Measurements from ENCODE around the gene DNAH14. TPM values are rescaled to one million over a fixed set of nuclear protein-coding genes. Genes with fewer than 3 reads are reported as not detected.
"Not testable (repeated sequence)": the region's sequence is repeated elsewhere in the genome, so short reads cannot be mapped to it uniquely, and the experiment has no call there.

Gene DNAH14
- total RNA-seq, 2 experiments from 2014 or later: 1.8 to 2.3 TPM

GRCh38 chr1:224883091-224883490 lies 46.4 kb upstream of the DNAH14 start:
- Mint-ChIP-seq H3K27ac (no peak overlapping the region), H3K4me3 (no peak overlapping the region), H3K36me3 (ENCODE audit: low read depth) (no peaks in the 10 kb centered on the region), H3K9me3 (peaks cover 3% of the 10 kb centered on the region), H3K4me1 (ENCODE audit: low read depth) (no peaks in the 10 kb centered on the region), H3K27me3 (peaks cover 6% of the 10 kb centered on the region)
- ChIA-PET CTCF (no interaction called here), POLR2A (no interaction called here)
- no peak for DNase-seq
- TF ChIP-seq, protein P1, sequence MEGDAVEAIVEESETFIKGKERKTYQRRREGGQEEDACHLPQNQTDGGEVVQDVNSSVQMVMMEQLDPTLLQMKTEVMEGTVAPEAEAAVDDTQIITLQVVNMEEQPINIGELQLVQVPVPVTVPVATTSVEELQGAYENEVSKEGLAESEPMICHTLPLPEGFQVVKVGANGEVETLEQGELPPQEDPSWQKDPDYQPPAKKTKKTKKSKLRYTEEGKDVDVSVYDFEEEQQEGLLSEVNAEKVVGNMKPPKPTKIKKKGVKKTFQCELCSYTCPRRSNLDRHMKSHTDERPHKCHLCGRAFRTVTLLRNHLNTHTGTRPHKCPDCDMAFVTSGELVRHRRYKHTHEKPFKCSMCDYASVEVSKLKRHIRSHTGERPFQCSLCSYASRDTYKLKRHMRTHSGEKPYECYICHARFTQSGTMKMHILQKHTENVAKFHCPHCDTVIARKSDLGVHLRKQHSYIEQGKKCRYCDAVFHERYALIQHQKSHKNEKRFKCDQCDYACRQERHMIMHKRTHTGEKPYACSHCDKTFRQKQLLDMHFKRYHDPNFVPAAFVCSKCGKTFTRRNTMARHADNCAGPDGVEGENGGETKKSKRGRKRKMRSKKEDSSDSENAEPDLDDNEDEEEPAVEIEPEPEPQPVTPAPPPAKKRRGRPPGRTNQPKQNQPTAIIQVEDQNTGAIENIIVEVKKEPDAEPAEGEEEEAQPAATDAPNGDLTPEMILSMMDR (IDR thresholded peaks at IDR 0.05): no peak
- intact Hi-C loops (cut with micrococcal nuclease): no loop called here
- no peak for ATAC-seq

- intact Hi-C loops (cut with micrococcal nuclease): no loop called here
- Mint-ChIP-seq H3K4me3 (no peak overlapping the region), H3K9me3 (peaks cover 3% of the 10 kb centered on the region), H3K4me1 (ENCODE audit: low read depth) (no peaks in the 10 kb centered on the region), H3K36me3 (ENCODE audit: low read depth) (no peaks in the 10 kb centered on the region), H3K27me3 (peaks cover 6% of the 10 kb centered on the region), H3K27ac (no peak overlapping the region)
- ATAC-seq (no peak), DNase-seq (no peak)
- TF ChIP-seq, protein P1 (IDR thresholded peaks at IDR 0.05): no peak
- ChIA-PET CTCF (no interaction called here), POLR2A (no interaction called here)
Observed at GRCh38 chr1:224884361-224884801, 45.1 kb upstream of the DNAH14 start.

DNA sequence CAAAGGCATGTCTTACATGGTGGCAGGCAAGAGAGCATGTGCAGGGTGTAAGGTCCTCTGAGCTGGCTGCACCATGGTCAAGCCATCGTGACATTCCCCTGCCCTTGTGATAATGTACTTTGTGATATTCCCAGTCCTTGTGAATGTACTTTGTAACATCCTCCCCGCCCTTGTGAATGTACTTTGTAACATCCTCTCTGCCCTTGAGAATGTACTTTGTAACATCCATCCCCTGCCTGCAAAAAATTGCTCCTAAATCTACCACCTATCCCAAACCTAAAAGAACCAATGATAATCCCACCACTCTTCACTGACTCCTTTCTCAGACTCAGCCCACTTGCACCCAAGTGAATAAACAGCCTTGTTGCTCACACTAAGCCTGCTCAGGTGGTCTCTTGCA lies 44.1 kb upstream of the DNAH14 start:
- H3K4me3 Mint-ChIP-seq; POLR2A ChIA-PET; CTCF ChIA-PET; intact Hi-C loops (cut with micrococcal nuclease); H3K27ac Mint-ChIP-seq; H3K9me3 Mint-ChIP-seq; H3K36me3 Mint-ChIP-seq (ENCODE audit: low read depth); ATAC-seq; H3K4me1 Mint-ChIP-seq (ENCODE audit: low read depth); DNase-seq; H3K27me3 Mint-ChIP-seq: not testable (repeated sequence)

GRCh38 chr1:224894915-224895314 lies 34.6 kb upstream of the DNAH14 start:
- H3K4me1 Mint-ChIP-seq (ENCODE audit: low read depth): no peaks in the 10 kb centered on the region
- POLR2A ChIA-PET: no interaction called here
- H3K27me3 Mint-ChIP-seq: peaks cover 2% of the 10 kb centered on the region
- DNase-seq: no peak
- no peak overlapping the region for H3K4me3 Mint-ChIP-seq
- TF ChIP-seq, protein P1 (IDR thresholded peaks at IDR 0.05): no peak
- CTCF ChIA-PET: interaction anchor here (0.7 to 1.5 kb wide), 5 partner anchors 28 to 382 kb away, joined by 3 to 7 read pairs (median 3); no protein-coding TSS in a partner anchor
- no peaks in the 10 kb centered on the region for H3K36me3 Mint-ChIP-seq (ENCODE audit: low read depth)
- intact Hi-C loops (cut with micrococcal nuclease): no loop called here
- no peak overlapping the region for H3K27ac Mint-ChIP-seq
- peaks cover 7% of the 10 kb centered on the region for H3K9me3 Mint-ChIP-seq
- ATAC-seq: no peak

DNA sequence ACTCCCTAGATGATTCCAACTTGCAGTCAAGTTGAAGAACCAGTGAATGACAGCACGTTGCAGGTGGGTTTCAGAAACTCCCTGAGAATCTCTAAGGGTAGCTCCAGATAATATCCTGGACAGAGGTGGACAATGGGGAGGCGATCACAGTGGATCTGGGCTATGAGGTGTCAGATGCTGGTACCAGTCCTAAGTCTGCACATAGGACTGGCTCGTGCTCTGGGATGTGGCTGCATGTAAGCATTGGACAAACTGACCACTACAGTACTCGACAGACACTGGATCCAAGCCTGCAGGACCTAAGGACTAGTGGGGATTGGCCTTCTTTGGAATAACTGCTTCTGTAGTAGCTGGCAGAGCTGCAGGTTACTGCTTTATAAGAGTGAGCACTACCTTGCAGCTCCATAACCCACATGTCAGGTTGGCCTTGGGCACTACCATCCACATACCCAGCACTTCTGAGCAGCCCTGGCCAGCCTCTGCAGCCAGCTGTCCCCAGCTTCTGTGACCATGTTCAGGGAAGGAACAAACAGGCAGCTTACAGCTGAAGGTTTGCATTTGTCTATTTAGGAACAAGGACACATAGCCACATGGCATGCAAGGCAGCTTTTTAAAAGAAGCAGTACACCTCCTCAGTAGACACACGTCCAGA lies 33.2 kb upstream of the DNAH14 start:
- Mint-ChIP-seq H3K27ac (no peak overlapping the region), H3K9me3 (peaks cover 7% of the 10 kb centered on the region), H3K36me3 (ENCODE audit: low read depth) (no peaks in the 10 kb centered on the region), H3K27me3 (peaks cover 2% of the 10 kb centered on the region), H3K4me1 (ENCODE audit: low read depth) (no peaks in the 10 kb centered on the region), H3K4me3 (no peak overlapping the region)
- intact Hi-C loops (cut with micrococcal nuclease): no loop called here
- ATAC-seq (no peak), DNase-seq (no peak)
- CTCF ChIA-PET: interaction anchor here (1.1 to 1.5 kb wide), 2 partner anchors 27 to 194 kb away, joined by 3 to 4 read pairs; no protein-coding TSS in a partner anchor
- TF ChIP-seq, protein P1 (IDR thresholded peaks at IDR 0.05): no peak
- POLR2A ChIA-PET: no interaction called here
